Keratinocyte (primary cell): ENCODE results near the gene FGF18. TPM values are rescaled to one million over a fixed set of nuclear protein-coding genes. Genes with fewer than 3 reads are reported as not detected.

ENCODE experiments used
- DNase-seq: peaks from one replicate; pipeline ENCODE4 v3.0.0-alpha.2; 2011; ENCODE audit warnings: low read depth, missing footprints, low spot score
- FAIRE-seq: peaks from 2 replicates; lab custom pipeline; 2011; peaks lifted over from hg19 to GRCh38; lab: Jason Lieb, UNC
- H2AFZ ChIP-seq: 2 replicates; pipeline ENCODE4 v1.6.0; 2012; ENCODE audit warnings: low read length, control low read depth, inconsistent platforms; ENCODE audit not compliant: control insufficient read depth
- H3K27ac ChIP-seq: 2 replicates; pipeline ENCODE4 v1.5.1; 2011; ENCODE audit warnings: low read length; ENCODE audit not compliant: control insufficient read depth, insufficient read depth
- H3K27me3 ChIP-seq: 3 replicates; pipeline ENCODE4 v1.6.0; 2011; ENCODE audit warnings: low read length; ENCODE audit not compliant: control insufficient read depth, insufficient read depth; ENCODE audit errors: extremely low read depth
- H3K36me3 ChIP-seq, 2 experiments: 2 replicates in 1 of 2; 3 replicates in 1 of 2; pipeline ENCODE4 v1.5.1; 2011; ENCODE audit warnings: low read length in 2 of 2, mild to moderate bottlenecking in 1 of 2; ENCODE audit not compliant: control insufficient read depth in 2 of 2, insufficient read depth in 2 of 2; ENCODE audit errors: extremely low read depth in 1 of 2
- H3K4me1 ChIP-seq: 3 replicates; pipeline ENCODE4 v1.5.1; 2011; ENCODE audit warnings: low read length; ENCODE audit not compliant: control insufficient read depth, insufficient read depth; ENCODE audit errors: extremely low read depth
- H3K4me2 ChIP-seq: 3 replicates; pipeline ENCODE4 v1.6.0; 2011; ENCODE audit warnings: low read depth, low read length; ENCODE audit not compliant: control insufficient read depth, insufficient read depth; ENCODE audit errors: extremely low read depth
- H3K4me3 ChIP-seq, 3 experiments: fragments of 200-600 bp in 1 of 3; sonication (generic) in 1 of 3; 2 replicates in 2 of 3; 3 replicates in 1 of 3; pipeline ENCODE4 v1.5.1; 2011 to 2016; ENCODE audit warnings: low read length in 3 of 3, mild to moderate bottlenecking in 3 of 3, control low read depth in 2 of 3, inconsistent platforms in 1 of 3, low read depth in 1 of 3, mixed read lengths in 1 of 3, mixed run types in 1 of 3, moderate library complexity in 1 of 3; ENCODE audit not compliant: control insufficient read depth in 2 of 3, insufficient read depth in 2 of 3; ENCODE audit errors: extremely low read depth in 1 of 3
- H3K79me2 ChIP-seq: 2 replicates; pipeline ENCODE4 v1.6.0; 2012; ENCODE audit warnings: low read length; ENCODE audit not compliant: control insufficient read depth, insufficient read depth
- H3K9ac ChIP-seq: 3 replicates; pipeline ENCODE4 v1.6.0; 2011; ENCODE audit warnings: low read length; ENCODE audit not compliant: control insufficient read depth, insufficient read depth; ENCODE audit errors: extremely low read depth
- H3K9me1 ChIP-seq: 3 replicates; pipeline ENCODE4 v1.6.0; 2011; ENCODE audit warnings: low read length; ENCODE audit not compliant: control insufficient read depth, insufficient read depth; ENCODE audit errors: extremely low read depth
- H3K9me3 ChIP-seq: 2 replicates; pipeline ENCODE4 v1.5.1; 2012; ENCODE audit warnings: low read depth, low read length; ENCODE audit not compliant: control insufficient read depth
- H4K20me1 ChIP-seq: 3 replicates; pipeline ENCODE4 v1.6.0; 2011; ENCODE audit warnings: low read length; ENCODE audit not compliant: control insufficient read depth, insufficient read depth; ENCODE audit errors: extremely low read depth
- CTCF ChIP-seq, 3 experiments: IDR thresholded peaks in 1 of 3; conservative IDR thresholded peaks in 1 of 3; optimal IDR thresholded peaks in 1 of 3; 2 replicates in 2 of 3; 3 replicates in 1 of 3; pipeline versions ENCODE3 to v1.5.1; 2011; ENCODE audit warnings: low read length in 3 of 3, mild to moderate bottlenecking in 3 of 3, moderate library complexity in 2 of 3, control low read depth in 1 of 3, inconsistent platforms in 1 of 3; ENCODE audit not compliant: insufficient read depth in 2 of 3; ENCODE audit errors: extremely low read depth in 1 of 3
- EZH2 ChIP-seq: IDR thresholded peaks from one replicate; pipeline ENCODE4 v1.6.1; 2012; ENCODE audit warnings: inconsistent platforms, mild to moderate bottlenecking, low read length, moderate library complexity
- dilution Hi-C: fragments of 300-500 bp; cut with MboI; formaldehyde crosslinking; loops from one replicate; pipeline ENCODE4 v1.7.0; 2020; ENCODE audit warnings: low sequenced_read_pairs; ENCODE audit not compliant: extremely low pct_ligation_motif_present
- polyA plus RNA-seq, 5 experiments: library from polyadenylated mRNA; depleted of rRNA in 3 of 5; stranded (reverse) in 3 of 5; stranded (forward) in 1 of 5; unstranded in 1 of 5; fragments of >200 nt; gene quantifications; 1 replicate in 1 of 5; 2 replicates in 3 of 5; 3 replicates in 1 of 5; pipeline versions ENCODE4 v1.2.1 to v1.2.3, GENCODE V29; 2011 to 2012; ENCODE audit warnings: missing spikeins in 2 of 5, low read depth in 1 of 5, low replicate concordance in 1 of 5

The FGF18 gene
- polyA plus RNA-seq, 1 donor (not counting 4 experiments of a cell fraction or from before 2014, with no cell fraction given): 0.05 TPM

DNA sequence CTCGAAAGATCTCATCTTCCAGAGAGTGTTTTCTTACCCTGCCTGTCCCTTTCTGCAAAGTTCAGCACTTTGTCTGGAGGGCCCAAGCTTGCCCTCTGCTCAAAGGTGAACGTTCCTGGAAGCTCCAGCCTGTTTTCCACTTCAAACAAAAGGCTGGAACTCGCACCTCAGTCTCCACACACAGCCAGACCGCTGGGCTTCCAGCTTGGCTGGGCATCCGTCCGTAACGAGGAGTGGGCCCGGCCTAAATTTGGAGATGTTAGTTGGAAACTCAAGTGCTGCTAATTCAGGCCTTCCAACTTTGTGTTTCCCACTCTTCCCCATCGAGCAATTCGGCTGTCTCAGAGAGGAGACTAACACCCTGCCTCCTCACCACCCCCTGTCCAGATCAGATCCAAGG is 35.1 kb downstream of the FGF18 start:
- Histone ChIP-seq H3K27me3 (peaks cover 2% of the 10 kb centered on the region), H4K20me1 (no peaks in the 10 kb centered on the region), H3K9me3 (no peaks in the 10 kb centered on the region), H3K9ac (no peak overlapping the region), H3K36me3 (no peaks in the 10 kb centered on the region), H3K27ac (no peak overlapping the region), H3K4me2 (no peak overlapping the region), H3K9me1 (no peaks in the 10 kb centered on the region), H3K4me1 (no peaks in the 10 kb centered on the region), H3K79me2 (no peaks in the 10 kb centered on the region), H2AFZ (no peak overlapping the region), H3K4me3 (no peak overlapping the region)
- no peak for FAIRE-seq
- dilution Hi-C loops: no loop called here
- DNase-seq: no peak
- TF ChIP-seq CTCF (optimal IDR thresholded peaks at IDR 0.05 in 1 of 3, IDR thresholded peaks at IDR 0.05 in 1 of 3, conservative IDR thresholded peaks at IDR 0.05 in 1 of 3; ENCODE audit: extremely low read depth in 1 of 3, insufficient read depth in 2 of 3, low read length in 3 of 3) (no peak), EZH2 (no peak)

GRCh38 chr5:171455522-171455921 is 36.1 kb downstream of the FGF18 start:
- peaks cover 6% of the 10 kb centered on the region for H3K27me3 ChIP-seq
- FAIRE-seq: no peak
- no peaks in the 10 kb centered on the region for H3K36me3 ChIP-seq
- no peaks in the 10 kb centered on the region for H3K9me1 ChIP-seq
- TF ChIP-seq EZH2: no peak
- TF ChIP-seq CTCF (optimal IDR thresholded peaks at IDR 0.05 in 1 of 3, IDR thresholded peaks at IDR 0.05 in 1 of 3, conservative IDR thresholded peaks at IDR 0.05 in 1 of 3; ENCODE audit: extremely low read depth in 1 of 3, insufficient read depth in 2 of 3, low read length in 3 of 3): no peak
- H3K4me2 ChIP-seq: no peak overlapping the region
- no peaks in the 10 kb centered on the region for H3K79me2 ChIP-seq
- H4K20me1 ChIP-seq: no peaks in the 10 kb centered on the region
- H3K4me3 ChIP-seq: no peak overlapping the region
- dilution Hi-C loops: no loop called here
- no peak overlapping the region for H3K9ac ChIP-seq
- H3K4me1 ChIP-seq: no peaks in the 10 kb centered on the region
- no peak overlapping the region for H3K27ac ChIP-seq
- no peak for DNase-seq
- H2AFZ ChIP-seq: no peak overlapping the region
- H3K9me3 ChIP-seq: no peaks in the 10 kb centered on the region
